SK-N-SH (cell line): Measurements from ENCODE around the gene IFNA6. TPM values are rescaled to one million over a fixed set of nuclear protein-coding genes. Genes with fewer than 3 reads are reported as not detected.
"Not testable (repeated sequence)": the region's sequence is repeated elsewhere in the genome, so short reads cannot be mapped to it uniquely, and the experiment has no call there.

Experiments
- CTCF ChIA-PET: fragments of 300-600, 350-600 bp; formaldehyde crosslinking; extraction: SDS; loops from one replicate; lab custom pipeline; 2021; lab: Yijun Ruan, JAX
- POLR2A ChIA-PET: fragments of 350-600 bp; sonication (Branson Sonifier 250); formaldehyde crosslinking; extraction: SDS; loops from one replicate; lab custom pipeline; 2020; ENCODE audit warnings: antibody characterized with exemption, inconsistent platforms; lab: Yijun Ruan, JAX
- DNase-seq: peaks from one replicate; pipeline ENCODE4 v3.0.0; 2012
- H2AFZ ChIP-seq: fragments of 200-600 bp; sonication (generic); 2 replicates; pipeline ENCODE4 v1.8.1; 2016; ENCODE audit warnings: antibody characterized with exemption, mild to moderate bottlenecking, low read depth
- H3F3A ChIP-seq: fragments of 200-600 bp; sonication (generic); replicated peaks from 2 replicates; pipeline ENCODE3; 2016; ENCODE audit warnings: antibody characterized with exemption, mild to moderate bottlenecking; ENCODE audit not compliant: insufficient read depth
- H3K27ac ChIP-seq, 2 experiments: fragments of 200-500 bp in 1 of 2; fragments of 200-600 bp in 1 of 2; sonication (Bioruptor generic) in 1 of 2; sonication (generic), shearing (Covaris generic) in 1 of 2; 2 replicates each; pipeline versions ENCODE4 v1.5.1 to v1.6.1; 2014 to 2016; ENCODE audit warnings: low read depth in 2 of 2, inconsistent platforms in 1 of 2, low read length in 1 of 2, mild to moderate bottlenecking in 1 of 2, mixed read lengths in 1 of 2
- H3K27me3 ChIP-seq: fragments of 200-600 bp; sonication (generic), shearing (Covaris generic); 2 replicates; pipeline ENCODE4 v1.6.1; 2016; ENCODE audit warnings: mixed run types; ENCODE audit not compliant: insufficient read depth
- H3K36me3 ChIP-seq, 2 experiments: fragments of 200-500 bp in 1 of 2; fragments of 200-600 bp in 1 of 2; sonication (Bioruptor generic) in 1 of 2; sonication (generic) in 1 of 2; replicated peaks in 1 of 2; 2 replicates each; pipeline versions ENCODE3 to v1.5.1; 2014 to 2016; ENCODE audit warnings: low read length in 1 of 2, mild to moderate bottlenecking in 1 of 2; ENCODE audit not compliant: insufficient read depth in 2 of 2, control insufficient read depth in 1 of 2
- H3K4me1 ChIP-seq, 2 experiments: fragments of 200-500 bp in 1 of 2; fragments of 200-600 bp in 1 of 2; sonication (Bioruptor generic) in 1 of 2; sonication (generic), shearing (Covaris generic) in 1 of 2; 2 replicates each; pipeline versions ENCODE4 v1.5.1 to v1.6.1; 2014 to 2016; ENCODE audit warnings: low read depth in 1 of 2, low read length in 1 of 2, mixed run types in 1 of 2; ENCODE audit not compliant: insufficient read depth in 2 of 2, control insufficient read depth in 1 of 2
- H3K4me2 ChIP-seq: fragments of 200-600 bp; sonication (generic), shearing (Covaris generic); 2 replicates; pipeline ENCODE4 v1.6.1; 2017; ENCODE audit warnings: mixed run types
- H3K4me3 ChIP-seq, 2 experiments: fragments of 200-500 bp in 1 of 2; fragments of 200-600 bp in 1 of 2; sonication (Bioruptor generic) in 1 of 2; sonication (generic), shearing (Covaris generic) in 1 of 2; 2 replicates each; pipeline versions ENCODE4 v1.5.1 to v1.8.1; 2014 to 2016; ENCODE audit warnings: low read depth in 2 of 2, inconsistent platforms in 1 of 2, low read length in 1 of 2, mild to moderate bottlenecking in 1 of 2, mixed read lengths in 1 of 2, moderate library complexity in 1 of 2
- H3K79me2 ChIP-seq: fragments of 200-600 bp; sonication (generic); 2 replicates; pipeline ENCODE4 v1.8.1; 2017; ENCODE audit warnings: mild to moderate bottlenecking; ENCODE audit not compliant: insufficient read depth
- H3K9ac ChIP-seq: fragments of 200-600 bp; sonication (generic); 2 replicates; pipeline ENCODE4 v1.6.1; 2017; ENCODE audit warnings: mixed run types
- H3K9me2 ChIP-seq: fragments of 200-600 bp; sonication (generic); 2 replicates; pipeline ENCODE4 v1.6.1; 2017; ENCODE audit warnings: mixed run types
- H3K9me3 ChIP-seq: fragments of 200-600 bp; sonication (generic); 2 replicates; pipeline ENCODE4 v1.6.1; 2017; ENCODE audit warnings: mixed run types, mild to moderate bottlenecking, moderate library complexity
- H4K20me1 ChIP-seq: fragments of 200-600 bp; sonication (generic); 2 replicates; pipeline ENCODE4 v1.6.1; 2017; ENCODE audit warnings: mild to moderate bottlenecking, mixed run types; ENCODE audit not compliant: insufficient read depth
- CHD2 ChIP-seq: fragments of 150-350 bp; IDR thresholded peaks from 2 replicates; pipeline ENCODE4 v1.6.1; 2018; ENCODE audit warnings: low read length; ENCODE audit not compliant: partially characterized antibody
- CTCF ChIP-seq: fragments of 200-600 bp; sonication (generic); IDR thresholded peaks from 2 replicates; pipeline ENCODE4 v1.6.1; 2017; ENCODE audit warnings: antibody characterized with exemption, mild to moderate bottlenecking, moderate library complexity
- EZH2phosphoT487 ChIP-seq: fragments of 200-600 bp; sonication (generic); IDR thresholded peaks from 2 replicates; pipeline ENCODE4 v1.6.1; 2017; ENCODE audit warnings: low read depth, mixed run types, mild to moderate bottlenecking, antibody characterized with exemption, moderate library complexity, borderline replicate concordance
- FOSL2 ChIP-seq: IDR thresholded peaks from 2 replicates; pipeline ENCODE4 v1.4.0; 2012; ENCODE audit warnings: low read depth, mild to moderate bottlenecking, moderate library complexity, borderline replicate concordance
- FOXM1 ChIP-seq: IDR thresholded peaks from 2 replicates; pipeline ENCODE4 v1.4.0; 2012; ENCODE audit warnings: low read depth, mild to moderate bottlenecking
- GATA2 ChIP-seq: sonication (generic); formaldehyde crosslinking; IDR thresholded peaks from 2 replicates; pipeline ENCODE4 v1.5.0; 2020; ENCODE audit warnings: mild to moderate bottlenecking, missing genetic modification reagents
- JUND ChIP-seq: IDR thresholded peaks from 2 replicates; pipeline ENCODE4 v1.4.0; 2012
- MAX ChIP-seq: IDR thresholded peaks from 2 replicates; pipeline ENCODE4 v1.4.0; 2012; ENCODE audit warnings: low read depth
- PBX3 ChIP-seq: IDR thresholded peaks from 2 replicates; pipeline ENCODE4; 2012
- RAD21 ChIP-seq: IDR thresholded peaks from 2 replicates; pipeline ENCODE4 v1.6.1; 2012; ENCODE audit warnings: mild to moderate bottlenecking, low read length
- REST ChIP-seq: IDR thresholded peaks from 2 replicates; pipeline ENCODE4 v1.6.1; 2012; ENCODE audit warnings: mild to moderate bottlenecking, low read depth, low read length, moderate library complexity
- TAF1 ChIP-seq: IDR thresholded peaks from 2 replicates; pipeline ENCODE4 v1.6.1; 2012; ENCODE audit warnings: low read depth, mild to moderate bottlenecking, low read length, moderate library complexity, borderline replicate concordance
- TCF12 ChIP-seq: IDR thresholded peaks from 2 replicates; pipeline ENCODE4 v1.4.0; 2012
- TEAD4 ChIP-seq: IDR thresholded peaks from 2 replicates; pipeline ENCODE4 v1.4.0; 2012; ENCODE audit warnings: mild to moderate bottlenecking, borderline replicate concordance; ENCODE audit not compliant: insufficient read depth
- USF2 ChIP-seq: fragments of 150-350 bp; IDR thresholded peaks from 2 replicates; pipeline ENCODE4 v1.6.1; 2017; ENCODE audit warnings: antibody characterized with exemption, low read length, low read depth, borderline replicate concordance
- YY1 ChIP-seq: IDR thresholded peaks from 2 replicates; pipeline ENCODE4 v1.4.0; 2012; ENCODE audit warnings: low read depth, mild to moderate bottlenecking
- ZBTB33 ChIP-seq: IDR thresholded peaks from 2 replicates; pipeline ENCODE4 v1.4.0; 2012; ENCODE audit warnings: low read depth, borderline replicate concordance
- WGBS: methylation state at CpG from one replicate; pipeline ENCODE4 v1.1.6; 2017; ENCODE audit warnings: low lambda C conversion rate; 5-methylcytosine and 5-hydroxymethylcytosine counted together
- polyA plus RNA-seq, 3 experiments: library from polyadenylated mRNA; depleted of rRNA; stranded (reverse); fragments of >200 nt; gene quantifications; 2 replicates each; pipeline ENCODE4 v1.2.3, GENCODE V29; 2012

Gene IFNA6
- polyA plus RNA-seq, 1 of the 3 experiments (the other 2 are of a cell fraction): not detected

- WGBS: 3% methylated on average over 3 of the region's 3 CpGs
- no peak within 1 kb of the TSS for H3K4me2 ChIP-seq
- no peak within 1 kb of the TSS for H3K4me3 ChIP-seq
- H3K9me3 ChIP-seq: no peaks in the 10 kb centered on the region
- no peaks in the 10 kb centered on the region for H3F3A ChIP-seq
- no peaks in the 10 kb centered on the region for H4K20me1 ChIP-seq
- no peaks in the 10 kb centered on the region for H3K36me3 ChIP-seq
- CTCF ChIA-PET: interaction anchor here (1.4 kb wide), 1 partner anchor 28 kb away, joined by 4 read pairs; no protein-coding TSS in a partner anchor
- TF ChIP-seq FOXM1 (no peak), YY1 (no peak), TCF12 (no peak), TAF1 (no peak), PBX3 (no peak), MAX (no peak), RAD21 (no peak), REST (no peak), CHD2 (no peak), FOSL2 (no peak), USF2 (no peak), EZH2phosphoT487 (no peak), JUND (no peak), CTCF (no peak), TEAD4 (no peak), ZBTB33 (no peak), GATA2 (CRISPR knock-in tag) (no peak)
- no peak within 1 kb of the TSS for H3K27ac ChIP-seq
- no peaks in the 10 kb centered on the region for H3K9me2 ChIP-seq
- H3K27me3 ChIP-seq: no peaks in the 10 kb centered on the region; the same call in 1 of the 2 replicates
- DNase-seq: no peak
- POLR2A ChIA-PET: no interaction called here
- no peak within 1 kb of the TSS for H2AFZ ChIP-seq
- no peak within 1 kb of the TSS for H3K9ac ChIP-seq
- H3K79me2 ChIP-seq: no peaks in the 10 kb centered on the region
- no peaks in the 10 kb centered on the region for H3K4me1 ChIP-seq
These were observed 17.3 kb upstream of the IFNA6 start, which contains the start of gene IFNA13 for GRCh38 chr9:21367957-21368356. Gene IFNA13 (minus strand): TSS chr9:21368057. CDS start chr9:21368010, 47 bp downstream.

- DNase-seq, H3K36me3 ChIP-seq, H3K4me1 ChIP-seq, H2AFZ ChIP-seq, POLR2A ChIA-PET, H3K4me3 ChIP-seq, H3K27ac ChIP-seq, H3K9me2 ChIP-seq, H3K9me3 ChIP-seq, H3K27me3 ChIP-seq, H3K79me2 ChIP-seq, H3K4me2 ChIP-seq, H4K20me1 ChIP-seq, CTCF ChIA-PET, H3F3A ChIP-seq, H3K9ac ChIP-seq: not testable (repeated sequence)
- 59% methylated on average over 1 of the region's 2 CpGs for WGBS
These were observed 16.5 kb upstream of the IFNA6 start for GRCh38 chr9:21367169-21367568.
